HG03575 (cell line): ENCODE results near the gene CRAMP1.

Source experiments
- ATAC-seq: cut with Tn5 transposase; IDR thresholded peaks from one replicate; pipeline ENCODE4 v1.9.1; 2021; ENCODE audit not compliant: unreplicated experiment, insufficient number of reproducible peaks, low FRiP score; ENCODE audit errors: extremely low read depth

CRAMP1 gene

DNA sequence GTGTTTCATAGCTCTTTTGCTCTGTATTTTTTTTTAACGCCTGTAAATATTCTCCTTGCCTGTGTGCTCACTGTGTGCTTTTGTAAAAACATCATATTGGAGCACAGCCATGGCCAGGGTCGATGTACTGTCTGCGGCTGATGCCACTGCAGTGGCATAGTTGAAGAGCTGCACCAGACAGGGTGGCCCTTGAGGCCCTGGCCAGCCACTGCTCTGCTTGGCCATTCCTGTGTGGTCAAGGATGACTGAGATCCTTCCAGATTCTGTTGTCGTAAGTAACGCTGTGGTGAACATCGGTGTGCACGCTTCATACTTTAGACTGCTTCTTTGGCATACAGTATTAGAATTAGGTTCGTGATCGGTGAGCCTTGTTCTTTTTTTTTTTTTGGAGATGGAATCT, 14.6 kb downstream of the CRAMP1 start:
- no peak for ATAC-seq

DNA sequence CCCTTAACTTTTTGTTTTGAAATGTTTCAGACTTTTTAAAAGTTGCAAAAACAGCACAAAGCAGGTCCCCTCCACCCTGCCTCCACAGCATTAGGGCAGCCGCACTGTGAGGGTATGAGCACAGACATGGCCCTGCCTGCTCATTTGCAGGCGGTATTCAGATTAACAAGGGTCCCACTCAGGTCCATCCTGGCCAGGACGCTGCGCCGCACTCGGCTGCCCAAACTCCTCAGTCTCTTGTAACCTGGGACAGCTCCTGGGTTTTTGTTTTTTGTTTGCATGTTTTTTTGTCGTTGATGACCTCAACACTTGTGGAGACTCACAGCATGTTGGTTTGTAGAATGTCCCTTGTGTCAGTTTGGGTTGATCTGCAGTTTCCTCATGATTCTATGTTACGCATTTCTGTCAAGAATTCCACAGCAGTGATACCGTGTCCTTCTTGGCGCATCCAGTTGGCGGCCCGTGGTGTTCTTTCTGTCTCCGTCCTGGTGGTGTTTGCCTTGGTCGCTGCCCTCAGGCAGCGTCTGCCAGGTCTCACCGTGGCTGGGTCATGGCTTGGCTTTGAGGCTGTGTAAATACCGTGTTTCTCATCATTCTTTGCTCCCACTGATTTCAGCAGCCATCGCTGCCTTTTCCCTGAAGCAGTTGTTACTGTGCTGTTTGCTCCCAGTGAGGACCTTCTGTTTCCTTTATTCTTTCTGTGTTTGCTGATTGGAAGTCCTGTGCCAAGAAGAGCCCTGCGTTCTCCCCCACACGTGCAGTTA, 18.5 kb downstream of the CRAMP1 start:
- ATAC-seq = no peak

DNA sequence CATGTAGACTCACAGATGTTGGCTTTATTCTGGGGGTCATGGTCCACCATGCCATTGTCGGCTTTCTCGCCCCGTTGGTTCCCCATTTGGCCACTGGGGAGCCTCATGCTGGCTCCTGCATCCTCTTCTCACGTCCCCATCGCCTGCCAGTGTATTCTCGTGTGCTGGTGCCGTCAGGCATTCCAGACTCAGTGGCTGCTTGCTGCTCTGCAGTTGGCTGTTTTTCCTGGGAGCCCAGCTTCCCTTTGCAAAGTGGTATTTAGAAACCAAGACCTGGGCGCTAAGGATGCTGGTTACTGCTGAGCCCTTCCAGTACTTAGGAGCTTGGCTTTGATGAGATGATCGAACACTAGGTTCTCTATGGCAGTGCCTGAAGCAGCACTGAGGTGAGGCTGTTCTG, 19.1 kb downstream of the CRAMP1 start:
- ATAC-seq = no peak

DNA sequence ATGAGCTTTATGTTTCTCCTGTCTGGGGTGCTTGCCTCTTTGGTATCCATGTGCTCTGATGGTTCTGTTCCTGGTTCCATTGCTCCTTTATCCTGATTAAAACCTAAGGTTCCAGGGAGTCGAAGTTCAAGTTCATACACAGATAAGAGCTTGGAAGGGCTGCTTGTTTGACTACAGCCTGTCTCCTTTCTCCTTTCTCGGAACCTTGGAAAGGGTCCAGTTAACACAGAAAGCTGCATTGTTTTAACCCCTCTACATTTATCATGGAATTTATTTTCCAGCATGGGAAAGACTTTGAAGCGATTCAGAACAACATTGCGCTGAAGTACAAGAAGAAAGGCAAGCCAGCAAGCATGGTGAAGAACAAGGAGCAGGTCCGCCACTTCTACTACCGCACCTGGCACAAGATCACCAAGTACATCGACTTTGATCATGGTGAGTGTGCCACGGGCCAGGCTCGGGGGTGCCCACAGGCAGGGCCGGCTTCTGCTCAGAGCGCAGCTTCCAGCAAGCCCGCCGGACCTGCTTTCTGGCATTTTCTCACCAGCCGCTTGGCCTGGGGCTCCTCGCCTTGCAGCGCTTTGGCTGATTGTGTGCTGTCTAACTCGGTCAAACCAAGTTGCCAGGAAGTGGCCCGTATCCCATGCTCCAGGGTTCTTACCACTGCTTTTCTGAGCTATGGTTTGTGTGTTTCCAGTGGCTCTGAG, 19.9 kb downstream of the CRAMP1 start:
- no peak for ATAC-seq

DNA sequence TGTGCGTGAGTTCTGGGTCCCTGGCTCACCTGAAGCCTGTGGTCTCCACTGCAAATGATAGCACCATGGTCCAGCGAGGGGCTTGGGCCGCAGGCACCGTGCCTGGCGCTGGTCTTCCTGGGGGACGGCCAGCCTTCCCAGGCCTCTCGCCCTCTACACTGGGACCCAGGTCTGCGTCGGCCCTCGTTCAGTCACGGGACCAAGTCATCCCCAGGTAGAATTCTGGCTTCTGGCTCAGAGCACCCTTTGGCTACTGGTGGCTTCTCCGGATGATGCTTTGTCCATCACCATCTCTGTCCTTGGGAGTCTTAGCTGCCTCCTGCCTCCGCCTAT, 20.4 kb downstream of the CRAMP1 start:
- no peak for ATAC-seq

DNA sequence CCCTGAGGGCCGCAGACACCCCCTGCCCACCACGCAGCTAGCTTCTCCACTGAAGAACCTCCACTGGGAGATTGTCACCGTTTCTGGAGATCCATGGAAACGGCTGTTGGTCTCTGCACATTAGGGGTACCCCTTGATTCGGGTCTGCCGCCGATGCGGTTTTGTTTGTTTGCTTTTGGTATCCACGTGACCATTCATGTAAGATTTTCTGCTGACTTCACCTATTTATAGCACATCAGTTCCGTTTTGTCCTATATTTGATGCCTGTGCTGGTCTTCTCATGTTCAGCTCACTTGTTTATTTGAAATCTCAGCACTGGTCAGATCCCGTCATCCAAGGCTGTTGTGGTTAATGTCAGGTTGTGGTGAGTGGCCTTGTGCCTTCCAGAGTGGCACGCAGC, 21.1 kb downstream of the CRAMP1 start:
- no peak for ATAC-seq

DNA sequence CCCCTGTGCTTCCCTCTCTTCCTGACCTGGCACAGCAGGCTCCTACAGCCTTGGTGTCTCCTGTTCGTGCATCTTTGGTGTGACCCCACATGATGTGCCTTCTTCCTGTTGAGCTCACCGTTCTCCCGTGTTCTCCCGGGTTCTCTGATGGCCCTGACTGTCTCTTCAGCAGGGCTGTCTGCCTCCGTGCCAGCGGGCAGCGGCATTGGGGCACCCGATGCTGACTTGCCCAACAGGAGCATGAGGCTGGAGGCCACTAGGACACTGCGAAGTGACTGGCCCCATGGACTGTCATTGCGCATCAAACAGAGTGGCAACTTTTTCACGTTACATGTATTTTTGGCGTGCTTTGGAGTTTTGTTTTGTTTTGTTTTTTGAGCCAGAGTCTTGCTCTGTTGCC, 22.4 kb downstream of the CRAMP1 start:
- no peak for ATAC-seq

DNA sequence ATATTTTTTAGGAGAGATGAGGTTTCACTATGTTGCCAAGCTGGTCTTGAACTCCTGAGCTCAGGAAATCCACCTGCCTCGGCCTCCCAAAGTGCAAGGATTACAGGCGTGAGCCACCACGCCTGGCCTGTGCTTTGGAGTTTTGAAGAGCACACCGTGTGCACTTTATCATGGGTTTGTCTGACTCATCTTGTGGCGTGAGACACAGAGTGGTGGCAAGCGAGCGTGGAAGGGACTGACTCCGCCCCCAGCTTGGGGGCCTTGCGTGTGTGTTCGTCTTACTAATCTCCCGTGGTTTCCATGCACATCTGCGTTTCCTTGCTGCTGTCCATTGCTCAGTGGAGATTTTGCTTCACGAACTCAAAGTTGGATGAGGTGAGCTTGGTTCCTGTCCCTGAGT, 22.9 kb downstream of the CRAMP1 start:
- no peak for ATAC-seq

DNA sequence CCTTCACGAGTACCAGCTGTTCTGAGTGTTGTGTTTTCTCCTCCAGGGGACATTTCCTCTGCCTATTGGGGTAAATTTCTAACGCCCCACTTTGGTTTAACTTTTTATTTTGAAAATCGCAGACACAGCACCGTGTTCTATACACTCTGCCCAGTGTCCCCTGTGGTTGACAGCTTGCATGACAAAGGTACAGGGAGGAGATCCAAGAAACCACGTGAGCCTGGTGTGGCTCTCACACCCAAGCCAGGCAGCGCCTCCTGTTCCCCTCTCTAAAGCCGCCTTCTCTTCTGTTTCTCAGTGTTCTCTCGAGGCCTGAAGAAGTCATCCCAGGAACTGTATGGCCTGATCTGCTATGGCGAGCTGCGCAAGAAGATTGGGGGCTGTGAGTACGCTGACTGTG, 25.4 kb downstream of the CRAMP1 start:
- ATAC-seq = no peak

DNA sequence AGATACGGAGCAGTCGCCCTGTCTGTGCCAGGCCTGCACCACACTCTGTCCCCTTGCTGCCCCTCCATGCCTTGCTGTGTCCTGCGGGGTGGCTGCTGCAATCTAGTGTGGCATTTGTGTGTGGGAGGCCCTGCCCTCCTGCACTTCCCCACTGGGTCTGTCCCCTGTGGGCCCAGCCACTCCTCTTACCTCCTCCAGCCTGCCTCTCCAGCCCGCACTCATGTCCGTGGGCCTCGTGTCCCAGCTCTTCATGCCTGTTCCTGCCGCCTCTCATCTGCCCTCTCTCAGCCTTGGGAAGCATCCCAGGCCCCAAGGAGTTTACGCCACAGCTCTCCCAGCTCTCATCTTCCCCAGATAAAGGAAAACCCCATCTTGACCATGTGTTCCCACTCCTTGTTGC, 26.6 kb downstream of the CRAMP1 start:
- no peak for ATAC-seq

DNA sequence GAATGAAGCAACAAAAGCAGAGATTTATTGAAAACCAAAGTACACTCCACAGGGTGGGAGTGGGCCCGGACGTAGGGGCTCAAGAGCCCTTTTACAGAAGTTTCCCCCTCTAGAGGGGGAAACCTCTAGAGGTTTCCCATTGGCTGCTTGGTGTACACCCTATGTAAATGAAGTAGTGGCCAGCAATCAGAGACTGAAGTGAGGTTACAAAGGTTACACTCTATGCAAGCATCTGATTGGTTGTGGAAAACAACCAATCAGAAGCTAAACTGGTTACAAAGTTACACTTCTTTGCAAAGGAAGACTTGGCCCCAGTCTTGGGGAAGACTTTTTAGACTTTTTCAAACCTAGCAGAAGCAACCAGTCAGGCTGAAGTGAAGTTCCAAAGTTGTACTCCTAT, 27.1 kb downstream of the CRAMP1 start:
- no peak for ATAC-seq

DNA sequence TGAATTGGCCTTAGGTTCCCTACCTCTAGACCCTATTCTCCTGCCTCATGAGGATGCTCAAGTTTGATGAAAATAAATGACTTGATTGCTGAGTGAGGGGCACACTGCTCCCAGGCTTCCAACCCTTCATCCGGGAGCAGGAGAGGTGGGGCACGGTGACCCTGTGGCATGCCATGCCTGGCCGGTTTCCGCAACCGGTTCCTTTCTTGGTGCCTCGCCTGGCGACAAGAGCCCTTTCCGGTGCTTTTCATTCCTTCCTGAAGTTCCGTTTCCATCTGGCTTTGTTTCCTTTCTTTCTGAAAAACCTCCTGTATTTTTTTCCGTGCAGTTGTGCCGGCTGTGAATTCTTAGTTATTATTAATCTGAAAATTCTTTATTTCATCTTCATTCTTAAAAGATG, 27.7 kb downstream of the CRAMP1 start:
- ATAC-seq = no peak

DNA sequence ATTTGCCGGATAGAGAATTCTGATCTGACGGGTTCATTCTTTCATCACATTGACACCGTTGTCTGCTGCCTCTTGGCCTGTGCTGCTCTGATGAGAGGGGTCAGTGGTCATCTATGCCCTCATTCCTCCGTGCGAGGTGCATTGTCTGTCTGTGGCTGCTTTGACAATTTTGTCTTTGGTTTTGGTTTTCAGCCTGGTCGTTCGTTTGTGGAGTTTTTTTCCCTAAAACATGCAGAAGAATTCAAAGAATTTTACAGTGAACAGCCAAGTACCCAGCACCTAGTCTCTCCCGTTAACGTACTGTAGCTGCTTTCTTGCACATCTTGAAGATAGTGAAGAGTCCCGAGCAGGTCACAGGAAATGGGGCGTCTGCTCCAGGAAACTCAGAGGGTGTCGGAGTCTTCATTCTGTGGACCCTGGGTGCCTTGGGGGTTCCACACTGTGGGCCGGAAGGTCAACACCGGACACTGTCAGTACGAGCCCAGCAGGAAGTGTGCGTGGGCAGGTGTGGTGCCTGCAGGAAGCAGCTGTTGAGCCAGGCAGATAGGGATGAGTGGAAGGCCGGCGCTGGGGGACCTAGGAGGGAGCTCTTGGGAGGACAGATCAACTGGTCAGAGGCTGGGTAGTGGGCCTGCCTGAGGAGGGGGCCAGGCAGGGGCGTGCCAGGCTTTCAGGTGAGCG, 28.2 kb downstream of the CRAMP1 start:
- no peak for ATAC-seq

DNA sequence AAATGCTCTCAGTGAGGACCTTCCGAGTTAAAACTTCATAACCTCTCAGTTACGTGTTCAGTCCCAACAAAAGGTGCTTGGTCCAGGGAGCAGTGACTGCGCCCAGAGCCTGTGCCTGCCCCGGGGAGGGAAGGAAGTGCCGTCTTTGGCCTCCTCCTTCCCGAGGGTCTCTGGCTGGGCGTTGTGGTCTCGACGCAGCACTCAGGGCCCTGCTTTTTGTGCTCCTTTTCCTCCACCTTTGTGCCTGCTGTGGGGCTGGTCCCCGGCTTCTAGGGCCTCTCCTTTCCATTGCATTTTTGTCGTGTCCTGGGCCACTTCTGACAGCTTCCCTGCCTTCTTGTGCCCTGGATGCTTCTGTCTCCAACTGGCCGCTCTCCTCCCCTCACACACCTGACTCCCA, 29.1 kb downstream of the CRAMP1 start:
- ATAC-seq = no peak

DNA sequence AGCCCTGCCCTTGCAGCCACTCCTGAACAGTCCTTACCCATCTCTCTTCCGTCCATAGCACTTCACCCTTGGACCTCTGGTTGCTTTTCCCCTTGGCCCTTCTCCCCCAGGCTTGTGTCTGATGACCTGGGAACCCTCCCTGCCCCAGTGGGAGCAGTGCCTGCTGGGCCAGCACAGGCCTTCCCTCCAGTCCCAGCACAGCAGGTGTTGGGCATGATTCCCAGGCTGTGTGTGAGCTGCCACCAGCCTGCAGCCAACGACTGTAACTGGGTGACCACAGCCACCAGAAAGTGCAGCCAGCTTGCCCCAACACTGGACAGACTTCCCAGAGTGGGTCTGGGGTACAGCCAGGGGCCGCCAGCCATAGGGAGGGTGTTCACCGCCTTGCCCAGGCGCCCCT, 30.0 kb downstream of the CRAMP1 start:
- no peak for ATAC-seq

DNA sequence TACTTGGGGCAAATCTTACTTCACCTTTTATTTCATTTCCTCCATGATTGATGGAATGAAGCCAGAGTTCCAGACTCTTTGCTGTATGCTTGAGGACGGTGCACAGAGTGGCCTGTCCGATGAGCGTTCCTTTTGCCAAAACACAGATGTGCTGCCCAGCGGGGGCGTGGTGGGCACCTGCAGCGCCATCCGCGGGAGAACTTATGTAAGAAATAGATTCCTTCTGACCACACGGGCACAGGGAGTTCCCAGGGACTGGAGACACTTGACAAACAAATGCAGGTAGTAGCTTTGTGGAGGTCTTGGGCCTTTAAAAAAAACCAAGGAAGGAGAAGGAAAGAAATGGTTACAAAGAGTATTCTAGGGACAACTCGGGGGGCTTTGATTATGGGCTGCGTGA, 30.6 kb downstream of the CRAMP1 start:
- no peak for ATAC-seq

DNA sequence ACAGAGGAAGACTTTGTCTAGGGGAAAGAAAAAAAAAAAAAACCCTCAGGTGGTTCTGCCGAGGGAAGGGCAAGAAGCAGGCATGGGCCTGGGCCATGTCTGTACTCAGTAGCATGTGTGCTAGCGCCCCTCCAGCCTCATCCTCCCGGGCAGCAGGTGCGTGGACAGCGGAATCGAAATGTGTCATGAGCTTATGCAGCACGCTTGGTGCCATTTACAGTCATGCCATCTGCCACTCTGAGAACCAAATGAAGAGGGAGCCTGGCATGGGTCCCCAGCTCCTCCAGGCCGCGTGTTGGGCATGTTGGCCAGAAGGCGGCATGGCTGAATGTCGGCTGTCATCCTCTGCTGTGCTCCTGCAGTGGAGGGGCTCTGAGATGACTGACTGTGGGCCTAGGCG, 31.4 kb downstream of the CRAMP1 start:
- no peak for ATAC-seq

DNA sequence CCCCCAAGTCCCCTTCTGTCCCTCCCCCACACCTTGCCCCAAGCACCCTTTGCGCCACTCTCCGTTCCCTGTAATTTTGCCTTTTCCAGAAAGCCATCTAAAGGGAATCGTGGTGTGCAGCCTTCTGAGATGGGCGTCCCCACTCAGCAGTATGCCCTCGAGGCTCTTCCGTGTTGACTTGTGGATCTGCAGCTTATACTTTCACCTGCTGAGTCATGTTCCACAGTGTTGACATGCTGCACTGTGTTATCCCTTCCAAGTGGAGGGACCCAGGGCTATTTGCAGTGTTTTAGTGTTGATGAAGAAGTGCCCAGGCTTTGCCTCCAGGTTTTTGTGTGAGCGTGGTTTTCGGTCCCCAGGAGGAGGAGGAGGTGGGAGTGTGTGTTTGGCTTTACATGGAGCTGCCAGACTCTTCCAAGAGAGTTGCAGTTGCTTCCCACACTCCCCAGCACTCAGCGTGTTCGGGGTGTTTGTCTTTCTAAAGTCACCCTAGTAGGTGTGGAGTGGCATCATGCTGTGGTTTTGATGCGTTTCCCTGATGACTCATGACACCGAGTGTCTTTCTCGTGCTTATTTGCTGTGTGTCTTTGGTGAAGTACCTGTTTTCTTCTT, 33.9 kb downstream of the CRAMP1 start:
- ATAC-seq = no peak

DNA sequence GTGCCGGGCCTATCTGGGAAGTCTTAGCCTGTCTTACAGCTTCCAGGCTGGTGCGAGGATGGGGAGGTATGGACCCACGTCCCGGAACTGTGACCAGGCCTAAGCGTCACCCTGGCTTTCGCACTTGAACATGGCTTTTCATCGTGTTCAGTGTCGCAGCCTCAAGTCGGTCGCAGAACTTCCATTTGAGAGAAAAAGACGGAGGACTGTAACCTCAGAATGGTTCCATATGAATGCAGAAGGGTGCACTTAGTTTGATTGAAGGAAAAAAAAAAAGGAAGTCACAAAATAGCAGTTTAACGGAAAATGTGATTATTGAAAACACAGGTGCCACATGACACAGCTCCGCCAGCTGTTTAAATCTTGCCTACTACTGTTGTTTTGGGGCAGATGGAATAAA, 35.7 kb downstream of the CRAMP1 start:
- no peak for ATAC-seq

DNA sequence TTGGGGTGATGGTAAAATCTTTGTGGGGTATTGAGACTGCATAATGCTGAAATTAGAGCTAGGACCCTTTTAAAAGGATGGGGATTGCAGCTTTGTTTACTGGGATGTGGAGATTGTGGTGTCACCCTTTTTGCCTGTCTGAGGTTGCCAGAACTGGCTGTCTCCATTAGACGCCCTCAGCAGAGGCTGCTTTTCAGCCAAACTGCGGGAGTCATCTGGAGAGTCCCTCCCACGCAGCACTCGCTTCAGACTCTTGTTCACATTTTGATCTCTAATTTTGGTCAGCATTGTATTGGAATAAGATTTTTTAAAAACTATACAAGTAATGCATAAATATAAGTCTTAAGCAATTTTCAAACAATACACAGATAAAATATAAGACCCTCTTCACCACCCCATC, 38.0 kb downstream of the CRAMP1 start:
- no peak for ATAC-seq
